Hepatocyte (in vitro differentiated cells): ENCODE results near the gene KMT2A.

Experiments
- CTCF ChIP-seq: fragments of 200-600 bp; sonication (generic); IDR thresholded peaks from 2 replicates; pipeline ENCODE4 v1.5.1; 2016; ENCODE audit warnings: antibody characterized with exemption, mild to moderate bottlenecking; ENCODE audit not compliant: poor library complexity
- EZH2 ChIP-seq: fragments of 200-600 bp; sonication (generic); IDR thresholded peaks from 2 replicates; pipeline ENCODE4 v1.6.1; 2016; ENCODE audit warnings: antibody characterized with exemption, mild to moderate bottlenecking, borderline replicate concordance
- EZH2phosphoT487 ChIP-seq: fragments of 200-600 bp; sonication (generic); IDR thresholded peaks from one replicate; pipeline ENCODE4 v1.6.1; 2018; ENCODE audit warnings: antibody characterized with exemption, mild to moderate bottlenecking, low read depth, moderate library complexity; ENCODE audit not compliant: unreplicated experiment, severe bottlenecking

- TF ChIP-seq CTCF = no peak
- no peak for TF ChIP-seq EZH2phosphoT487
- TF ChIP-seq EZH2 = no peak
Measured at GRCh38 chr11:118447423-118447822, 11.1 kb downstream of the KMT2A start.
